ENCODE data around the gene RWDD1.
"Not testable (repeated sequence)": the region's sequence is repeated elsewhere in the genome, so short reads cannot be mapped to it uniquely, and the experiment has no call there.

The RWDD1 gene

DNA sequence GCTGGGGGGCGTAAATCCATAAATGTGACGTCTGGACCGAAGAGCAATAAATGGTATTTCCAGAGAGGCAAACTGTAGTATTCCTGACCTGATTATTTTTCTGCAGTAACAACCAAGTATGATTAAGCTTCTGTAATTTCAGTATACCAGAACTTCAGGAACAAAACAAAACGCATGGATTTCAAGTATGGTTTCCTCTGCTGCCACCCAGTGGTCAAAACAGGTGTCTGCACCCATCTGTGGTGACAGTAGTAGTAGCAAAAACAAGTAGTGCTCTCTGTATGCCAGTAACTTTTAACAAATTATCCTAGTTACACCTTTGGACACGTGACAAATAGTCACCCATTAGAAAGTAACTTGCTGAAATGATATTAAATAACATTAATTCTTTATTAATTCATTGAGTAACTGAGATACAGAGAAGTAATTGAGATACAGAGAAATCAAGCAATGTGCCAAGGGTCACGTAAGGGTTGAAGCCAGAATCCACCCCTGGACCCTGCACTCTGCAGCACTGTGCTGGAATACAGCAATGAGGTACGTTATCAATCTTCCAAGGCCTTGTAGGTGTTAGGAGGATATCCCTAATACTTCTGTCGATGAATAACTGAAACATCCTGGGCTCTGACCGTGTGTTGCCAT lies 9.8 kb upstream of the RWDD1 start:
- peak; percentile 78 for DNase-seq

DNA sequence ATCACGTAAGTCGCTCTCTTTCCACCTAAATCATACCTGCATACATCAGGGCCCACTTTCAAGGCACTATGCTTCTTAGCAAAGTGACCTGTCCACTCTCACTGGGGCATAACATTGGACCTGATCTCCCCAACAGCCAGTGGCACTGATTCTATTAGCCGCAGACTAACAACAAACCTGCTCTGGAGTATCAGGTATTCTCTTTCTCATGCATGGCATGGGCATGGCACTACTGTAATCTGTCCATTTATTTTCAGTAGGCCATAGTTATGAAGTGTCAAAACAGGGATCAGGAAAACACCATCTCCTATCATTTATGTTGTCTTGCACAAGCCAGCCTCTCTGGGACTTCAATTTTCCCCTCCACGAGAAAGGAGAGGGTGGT lies 9.3 kb upstream of the RWDD1 start:
- no peak for DNase-seq

DNA sequence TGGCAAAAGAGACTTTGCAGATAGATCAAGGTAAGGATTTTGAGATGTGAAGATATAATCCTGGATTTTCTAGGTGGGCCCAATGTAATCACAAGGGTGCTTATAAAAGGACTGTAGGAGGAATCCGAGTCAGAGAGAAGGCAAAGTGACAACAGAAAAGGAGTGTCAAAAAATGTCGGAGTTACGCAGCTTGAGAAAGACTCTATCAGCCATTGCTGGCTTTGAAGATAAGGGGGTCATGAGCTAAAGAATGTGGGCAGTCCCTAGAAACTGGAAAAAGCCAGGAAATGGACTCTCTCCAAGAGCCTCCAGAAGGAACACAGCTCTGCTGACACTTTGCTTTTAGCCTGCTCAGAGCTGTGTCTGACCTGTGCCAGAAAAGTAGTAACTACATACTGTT lies 8.7 kb upstream of the RWDD1 start:
- no peak for DNase-seq

DNA sequence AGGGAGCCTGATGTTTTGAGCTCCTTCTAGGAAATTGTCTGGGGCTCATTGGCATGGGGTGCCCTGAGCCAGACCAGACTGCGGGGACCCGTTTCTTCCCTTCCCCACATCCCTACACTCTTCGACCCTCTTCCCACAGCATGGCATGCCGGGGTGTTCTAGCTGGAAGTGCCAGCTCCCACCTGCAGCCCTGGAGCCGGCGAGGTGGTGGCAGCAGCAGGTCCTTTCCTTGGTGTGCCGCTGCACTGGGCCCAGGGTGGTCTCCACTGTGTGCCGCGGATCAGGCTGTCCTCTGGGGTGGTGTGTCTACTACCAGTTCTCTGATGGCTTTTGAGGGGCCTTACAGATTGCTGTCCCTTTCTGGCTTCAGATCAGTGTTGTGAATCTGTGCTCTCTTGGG lies 7.5 kb upstream of the RWDD1 start:
- DNase-seq, result no peak

DNA sequence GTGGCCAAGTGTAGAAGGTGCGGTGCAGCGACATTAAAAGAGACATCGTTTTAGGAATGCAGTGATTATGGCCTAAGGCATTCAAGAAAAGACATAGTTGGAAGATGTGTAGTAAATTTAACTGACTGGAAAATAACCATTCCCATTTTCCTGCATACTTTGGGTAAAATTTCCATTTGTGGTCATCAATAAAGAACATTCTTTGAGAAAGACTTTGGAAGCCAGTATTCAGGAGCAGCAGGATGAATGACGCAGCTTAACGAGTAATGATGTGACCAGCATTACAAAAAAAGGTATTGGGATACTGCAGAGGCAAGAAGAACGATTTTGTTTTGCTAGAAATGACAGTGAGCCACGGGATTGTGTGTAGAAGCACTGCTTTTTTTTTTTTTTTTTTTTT lies 7.0 kb upstream of the RWDD1 start:
- no peak for DNase-seq

DNA sequence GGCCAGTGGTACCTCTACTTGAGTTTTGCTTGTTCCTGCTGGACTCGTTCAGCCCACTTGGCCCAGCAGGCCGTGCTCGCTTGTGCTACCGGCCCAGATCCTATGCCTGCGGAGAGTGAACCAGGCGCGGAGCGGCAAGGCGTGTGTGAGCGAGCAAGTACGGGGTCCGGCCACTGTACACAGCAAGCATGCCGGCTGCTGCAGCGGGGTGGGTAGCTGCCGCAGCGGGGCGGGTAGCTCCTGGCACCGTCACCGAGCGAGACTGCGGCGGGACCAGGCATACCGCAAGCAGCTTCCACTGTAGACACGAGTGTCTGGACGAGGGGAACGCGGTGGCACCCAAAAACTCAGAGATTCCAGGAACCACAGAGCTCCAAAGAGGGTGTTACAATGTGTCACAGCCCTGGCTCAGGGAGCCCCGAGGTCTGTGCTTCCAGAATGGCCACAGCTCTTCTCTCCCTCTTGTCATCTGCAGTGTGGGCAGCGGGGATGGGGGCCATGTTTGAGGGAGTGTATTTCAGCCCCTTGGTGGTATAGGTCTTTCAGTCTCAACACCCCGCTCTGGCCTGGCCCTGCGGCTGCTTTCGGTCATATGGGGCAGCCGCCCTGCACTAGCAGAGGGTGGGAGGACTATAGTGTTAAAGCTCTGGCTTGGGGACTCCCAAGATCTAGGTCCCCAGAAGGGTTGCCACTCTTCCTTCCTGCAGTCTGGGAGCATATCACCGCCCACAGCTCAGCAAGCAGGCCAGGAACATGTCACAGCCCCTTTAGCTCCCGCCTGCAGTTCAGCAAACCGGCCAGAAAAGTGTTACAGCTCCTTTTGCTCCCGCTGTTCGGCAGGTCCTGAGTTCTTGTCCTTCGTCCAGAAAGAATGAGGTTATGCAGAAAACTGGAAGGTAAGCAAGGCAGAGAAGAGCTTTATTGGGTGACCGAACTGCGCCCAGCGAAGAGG lies 6.1 kb upstream of the RWDD1 start:
- no peak for DNase-seq

DNA sequence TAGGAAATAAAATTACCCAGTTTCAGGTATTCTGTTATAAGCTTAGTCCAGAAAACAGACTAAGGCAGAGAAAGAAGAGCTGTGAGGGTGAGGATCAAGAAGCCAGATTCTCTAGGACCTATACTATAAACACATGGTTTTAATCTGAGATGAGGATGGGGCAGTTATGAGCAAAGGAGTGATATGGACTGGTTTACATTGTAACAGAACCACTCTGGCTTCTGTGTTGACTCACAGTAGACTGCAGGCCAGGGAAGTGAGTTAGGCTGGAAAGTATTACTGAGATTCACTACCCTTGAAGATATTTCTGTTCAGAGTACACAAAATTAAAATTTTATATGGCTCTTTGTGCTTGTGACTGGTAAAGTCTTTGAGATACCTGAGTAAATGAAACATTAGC lies 3.2 kb upstream of the RWDD1 start:
- no peak for DNase-seq

DNA sequence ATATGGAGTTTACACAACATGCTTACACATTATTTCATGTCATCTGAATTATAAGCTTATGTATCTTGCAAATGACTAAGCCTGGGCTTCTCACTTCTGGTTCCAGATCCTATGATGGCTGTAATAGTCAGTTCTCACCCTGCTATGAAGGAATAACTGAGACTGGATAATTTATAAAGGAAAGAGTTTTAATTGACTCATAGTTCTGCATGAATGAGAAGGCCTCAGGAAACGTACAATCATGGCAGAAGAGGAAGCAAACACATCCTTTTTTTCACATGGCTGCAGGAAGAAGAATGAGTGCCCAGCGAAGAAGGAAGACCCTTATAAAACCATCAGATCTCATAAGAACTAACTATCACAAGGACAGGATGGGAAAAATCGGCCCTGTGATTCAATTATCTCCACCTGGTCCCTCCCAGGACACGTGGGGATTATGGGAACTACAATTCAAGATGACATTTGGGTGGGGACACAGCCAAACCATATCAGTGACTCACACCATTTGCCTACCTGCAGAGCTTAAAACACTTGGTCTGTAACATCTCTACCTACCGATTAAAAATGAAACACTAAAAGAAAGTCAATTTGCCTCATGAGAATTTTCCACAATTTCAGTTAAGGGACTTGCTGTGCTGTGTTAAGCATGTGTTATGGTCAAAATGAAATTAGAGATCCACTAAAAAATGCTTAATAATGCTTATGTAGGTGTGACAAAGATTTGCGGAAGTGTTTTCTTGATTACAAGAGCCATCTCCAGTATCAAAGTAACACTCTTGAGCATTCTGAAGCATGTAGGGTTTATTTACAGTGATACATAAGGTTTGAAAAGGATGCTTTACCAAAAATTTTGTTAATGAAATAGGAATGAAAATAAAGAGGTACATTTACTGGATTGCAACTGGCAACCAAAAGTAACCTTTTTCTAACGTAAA lies 2.2 kb upstream of the RWDD1 start:
- peak; percentile 9 to 24 for DNase-seq

DNA sequence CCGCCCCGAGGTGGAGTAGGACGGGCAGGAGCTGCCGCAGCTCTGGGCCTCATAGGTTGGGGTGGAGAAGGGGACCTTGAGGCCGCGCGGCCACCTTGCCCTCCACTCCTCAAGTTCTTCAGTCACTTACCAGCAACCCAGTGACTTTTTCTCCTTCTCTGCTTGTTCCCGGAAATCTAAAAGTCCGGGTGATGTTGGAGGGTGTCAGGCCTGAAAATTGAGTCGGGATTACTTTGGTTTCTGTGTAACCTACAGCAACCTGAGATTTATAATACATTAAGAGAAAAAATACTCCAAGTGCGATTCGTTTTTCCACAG lies 338 bp downstream of the RWDD1 start:
- DNase-seq, result no peak

DNA sequence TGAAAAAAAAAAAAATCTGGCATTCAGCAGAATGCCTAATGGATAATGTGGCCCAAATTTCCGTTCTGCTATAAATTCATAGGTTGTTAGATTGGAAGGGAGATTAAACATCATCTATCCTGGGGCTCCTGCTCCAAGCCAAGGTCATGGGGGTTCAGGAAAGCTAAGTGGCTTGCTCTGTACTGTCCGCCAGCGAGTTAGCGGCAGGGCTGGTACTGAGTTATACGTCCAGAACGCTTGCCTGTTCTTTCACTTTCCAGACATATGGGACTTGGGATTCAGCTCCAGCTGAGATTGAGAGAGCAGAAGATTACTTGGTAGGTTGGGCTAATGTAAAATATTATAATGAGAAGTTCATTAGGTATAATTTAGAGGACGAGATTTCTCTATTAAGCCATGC lies 858 bp downstream of the RWDD1 start:
- DNase-seq, result peak; percentile 7 to 11

DNA sequence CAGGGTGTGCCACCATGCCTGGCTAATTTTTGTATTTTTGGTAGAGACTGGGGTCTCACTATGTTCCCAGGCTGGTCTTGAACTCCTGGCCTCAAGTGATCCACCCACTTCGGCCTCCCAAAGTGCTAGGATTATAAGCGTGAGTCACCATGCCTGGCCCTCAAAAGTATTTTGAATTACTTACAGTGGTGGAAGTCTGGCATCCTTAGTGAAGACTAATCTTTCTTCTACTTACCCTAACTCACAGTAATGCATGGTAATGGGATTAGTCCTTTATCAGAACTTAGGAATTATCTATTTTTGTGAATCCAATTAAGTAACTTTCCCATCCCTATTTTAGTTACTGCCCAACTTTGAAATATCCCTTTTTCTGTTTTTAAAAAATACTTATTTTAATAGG lies 3.9 kb downstream of the RWDD1 start:
- DNase-seq, result no peak

DNA sequence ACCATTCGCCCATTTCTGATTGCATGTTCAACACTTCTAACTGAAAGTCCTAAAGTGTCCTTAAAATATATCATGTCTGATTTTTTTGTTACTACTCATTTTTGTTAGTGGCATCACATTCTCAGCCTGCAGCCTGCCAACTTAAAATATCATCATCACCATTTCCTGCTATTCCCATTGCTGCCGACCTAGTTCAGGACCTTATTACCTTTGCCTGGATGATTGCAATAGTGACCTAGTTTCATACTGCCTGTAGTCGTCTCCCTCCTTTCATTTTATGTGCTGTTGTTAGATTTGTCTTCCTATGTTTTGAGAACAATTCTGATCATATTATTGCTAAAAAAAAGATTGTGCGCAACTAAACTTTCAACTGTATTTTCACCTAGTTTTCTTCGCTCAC lies 6.2 kb downstream of the RWDD1 start:
- DNase-seq, result no peak

DNA sequence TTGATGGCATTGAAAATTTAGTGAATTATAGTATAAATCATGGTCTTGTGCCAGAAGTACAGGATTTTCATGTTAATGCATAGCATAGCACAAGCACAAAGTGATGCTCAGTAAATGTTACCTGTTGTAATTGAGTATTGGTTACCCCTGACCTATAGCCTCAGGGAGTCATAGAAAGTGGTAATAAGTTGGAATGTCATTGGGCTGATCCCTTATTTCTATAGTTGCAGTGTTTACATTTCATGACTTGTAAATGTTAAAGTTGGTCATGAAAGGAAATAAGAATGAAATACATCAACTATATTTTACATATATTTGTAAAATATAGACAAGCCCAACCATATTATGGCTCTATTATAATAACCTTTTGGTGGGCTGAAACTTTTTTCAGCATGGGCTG lies 7.0 kb downstream of the RWDD1 start:
- no peak for DNase-seq

DNA sequence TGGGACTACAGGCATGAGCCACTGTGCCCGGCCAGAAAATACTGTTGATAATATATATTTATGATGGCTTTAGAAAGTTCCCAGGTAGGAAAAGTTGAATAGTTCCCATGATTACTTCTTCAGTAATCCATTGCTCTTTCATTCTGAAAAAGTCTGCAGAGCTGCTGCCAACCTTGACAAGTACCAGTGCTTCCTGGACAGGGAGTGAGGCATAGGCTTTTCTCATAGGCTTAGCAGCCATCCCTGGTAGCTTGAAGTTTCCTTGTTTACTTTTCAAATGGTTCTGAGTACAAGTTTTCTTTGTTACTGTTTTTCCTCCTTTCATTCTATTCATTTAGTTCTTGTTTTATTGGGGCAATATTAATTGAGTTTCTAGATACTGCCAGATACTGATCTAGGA lies 7.8 kb downstream of the RWDD1 start:
- no peak for DNase-seq

DNA sequence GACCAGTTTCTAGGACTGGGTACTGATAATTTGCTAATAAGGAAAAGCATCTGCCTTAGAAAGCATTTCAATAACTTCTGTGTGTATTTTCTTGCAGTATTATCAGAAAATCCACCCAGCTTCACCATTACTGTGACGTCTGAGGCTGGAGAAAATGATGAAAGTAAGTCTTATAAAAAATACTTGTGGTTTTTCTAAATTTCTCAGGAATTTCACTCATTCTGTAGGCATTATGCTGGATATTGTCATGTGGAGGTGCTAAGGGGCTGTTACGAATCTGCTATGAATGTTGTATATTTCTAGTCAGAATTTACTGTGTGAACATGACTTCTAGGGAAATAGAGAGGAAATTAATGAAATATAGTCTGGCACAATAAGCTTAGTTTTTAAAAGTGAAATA lies 8.9 kb downstream of the RWDD1 start:
- DNase-seq, result no peak

DNA sequence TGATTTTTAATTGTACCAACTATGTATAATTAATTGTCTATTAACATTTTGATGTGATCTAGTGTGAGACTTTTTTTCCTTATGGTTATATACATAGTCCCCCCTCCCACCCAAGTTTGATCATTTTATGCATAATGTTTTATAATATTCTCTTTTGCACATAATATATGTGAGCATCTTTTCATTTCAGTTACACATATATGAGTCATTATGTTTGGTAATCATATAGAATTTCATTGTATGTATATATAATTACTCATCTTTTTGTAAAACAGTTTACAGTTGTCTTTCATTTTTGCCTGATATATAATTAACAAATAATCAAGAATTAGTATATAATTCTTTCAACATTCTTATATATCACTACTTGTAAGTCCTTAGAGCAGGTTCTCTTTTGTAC lies 15.0 kb downstream of the RWDD1 start:
- DNase-seq, result no peak

DNA sequence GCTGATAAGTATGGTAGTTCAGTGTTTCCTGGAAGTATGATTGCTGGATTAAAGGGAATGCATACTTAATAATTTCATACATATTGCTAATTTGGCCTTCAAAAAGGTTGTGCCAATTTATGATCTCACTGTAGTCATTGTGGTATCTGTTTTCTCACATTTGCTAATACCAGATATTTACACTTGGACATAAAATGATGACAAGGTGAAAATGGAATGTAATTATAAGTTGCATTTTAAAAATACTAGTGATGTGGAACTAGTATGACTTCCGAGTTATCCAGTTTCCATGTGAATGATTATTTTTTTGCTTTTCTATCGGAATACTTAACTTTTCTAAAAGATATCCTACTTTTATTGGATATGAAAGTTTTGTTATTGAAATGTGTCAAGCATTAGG lies 15.4 kb downstream of the RWDD1 start:
- no peak for DNase-seq

DNA sequence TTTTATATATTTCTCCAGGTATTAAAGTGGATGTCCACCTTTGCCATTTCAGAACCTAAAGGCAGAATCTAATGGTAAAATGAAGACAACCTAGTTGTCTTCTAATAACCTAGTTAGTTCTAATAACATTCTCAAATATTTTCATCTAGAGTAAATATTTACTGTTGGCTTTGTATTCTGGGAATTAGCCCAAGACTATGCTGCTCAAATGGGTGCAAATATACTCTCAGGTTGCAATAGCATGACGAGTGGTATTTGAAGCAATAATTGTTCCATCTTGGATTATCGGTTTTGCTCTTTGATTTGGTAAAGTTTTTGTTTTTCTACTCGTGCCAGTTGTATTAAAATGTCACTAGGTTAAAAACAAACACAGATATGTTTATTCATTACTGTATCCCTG lies 23.9 kb downstream of the RWDD1 start:
- no peak for DNase-seq

DNA sequence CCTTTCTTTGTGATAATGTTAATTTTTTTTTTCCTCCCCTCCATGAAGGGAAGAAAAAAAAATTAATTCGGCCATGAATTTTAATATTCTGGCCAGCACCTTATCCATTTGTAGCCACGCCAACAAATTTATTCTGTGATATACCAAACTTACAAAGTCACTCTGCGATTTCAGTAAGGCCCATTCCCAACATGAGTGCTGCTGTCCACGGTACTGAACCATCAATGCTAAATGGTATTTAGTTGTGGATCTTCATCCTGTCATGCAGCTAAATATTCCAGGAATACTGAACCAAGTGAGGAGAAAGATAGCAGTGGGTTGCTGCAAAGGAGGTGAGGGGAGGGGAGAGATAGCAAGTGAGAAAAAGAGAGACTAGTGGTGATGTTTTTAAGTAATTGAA lies 25.5 kb downstream of the RWDD1 start:
- no peak for DNase-seq

DNA sequence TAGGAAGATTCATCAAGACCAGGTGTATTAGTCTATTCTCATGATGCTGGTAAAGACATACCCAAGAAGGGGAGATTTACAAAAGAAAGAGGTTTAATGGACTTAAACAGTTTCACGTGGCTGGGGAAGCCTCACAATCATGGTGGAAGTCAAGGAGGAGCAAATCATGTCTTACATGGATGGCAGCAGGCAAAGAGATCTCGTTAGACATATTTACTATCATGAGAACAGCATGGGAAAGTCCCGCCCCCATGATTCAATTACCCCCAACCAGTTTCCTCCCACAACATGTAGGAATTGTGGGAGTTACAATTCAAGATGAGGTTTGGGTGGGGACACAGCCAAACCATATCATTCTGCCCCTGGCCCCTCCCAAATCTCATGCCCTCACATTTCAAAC lies 32.6 kb downstream of the RWDD1 start:
- not testable (repeated sequence) for DNase-seq

DNA sequence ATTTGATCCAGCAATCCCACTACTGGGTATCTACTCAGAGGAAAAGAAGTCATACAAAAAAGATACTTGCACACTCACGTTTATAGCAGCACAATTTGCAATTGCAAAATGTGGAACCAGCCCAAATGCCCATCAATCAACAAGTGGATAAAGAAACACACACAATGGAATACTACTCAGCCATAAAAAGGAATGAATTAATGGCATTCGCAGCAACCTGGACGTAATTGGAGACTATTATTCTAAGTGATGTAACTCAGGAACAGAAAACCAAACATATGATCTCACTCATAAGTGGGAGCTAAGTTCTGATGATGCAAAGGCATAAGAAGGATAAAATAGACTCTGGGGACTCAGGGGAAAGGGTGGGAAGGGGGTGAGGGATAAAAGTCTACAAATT lies 33.6 kb downstream of the RWDD1 start:
- not testable (repeated sequence) for DNase-seq

DNA sequence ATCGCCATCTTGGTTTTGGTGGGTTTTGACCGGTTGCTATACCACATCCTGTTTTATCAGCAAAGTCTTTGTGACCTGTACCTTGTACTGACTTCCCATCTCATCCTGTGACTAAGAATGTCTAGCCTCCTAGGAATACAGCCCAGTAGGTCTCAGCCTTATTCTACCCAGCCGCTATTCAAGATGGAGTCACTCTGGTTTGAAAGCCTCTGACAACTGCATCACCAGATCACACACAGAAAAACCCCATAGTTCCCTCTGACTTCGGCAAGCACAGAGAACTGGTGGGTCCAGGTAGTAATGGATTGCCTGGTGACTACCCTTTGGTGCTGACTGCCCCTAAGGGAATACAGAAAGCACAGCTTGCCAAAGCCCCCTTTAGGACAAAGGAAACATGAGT lies 34.6 kb downstream of the RWDD1 start:
- DNase-seq, result no peak

DNA sequence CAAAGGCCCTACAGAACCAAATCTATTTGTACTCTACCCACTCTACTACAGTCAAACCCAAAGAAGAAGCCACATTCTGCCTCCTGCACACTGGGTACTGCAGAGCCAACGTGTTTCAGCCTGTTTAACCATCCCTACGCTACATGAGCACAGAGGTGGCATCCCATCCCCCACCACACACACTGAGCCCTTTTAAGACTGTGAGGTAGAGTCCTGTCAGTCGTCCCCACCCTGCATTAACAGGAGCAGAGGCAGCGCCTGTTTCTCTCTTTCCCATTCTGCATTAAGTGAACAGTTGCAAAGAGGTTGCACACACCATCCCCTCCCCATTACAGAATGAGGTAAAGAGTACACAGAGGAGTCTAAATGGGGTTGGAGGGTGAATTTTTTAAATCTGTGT lies 39.8 kb downstream of the RWDD1 start:
- DNase-seq, result no peak
